HG03575 (cell line): ENCODE results near the gene PDZRN4.
A peak's percentile ranks its signal among the peaks of the same experiment; 100 is the strongest.
"Not testable (repeated sequence)": the region's sequence is repeated elsewhere in the genome, so short reads cannot be mapped to it uniquely, and the experiment has no call there.

ENCODE experiments used
- ATAC-seq: cut with Tn5 transposase; IDR thresholded peaks from one replicate; pipeline ENCODE4 v1.9.1; 2021; ENCODE audit not compliant: unreplicated experiment, insufficient number of reproducible peaks, low FRiP score; ENCODE audit errors: extremely low read depth

Gene PDZRN4

GRCh38 chr12:41188058-41188840 is at the start of gene PDZRN4:
Gene PDZRN4 (plus strand): TSS chr12:41188320.
- ATAC-seq = no peak

- ATAC-seq = no peak
These were observed 48.0 kb upstream of the PDZRN4 start for GRCh38 chr12:41140117-41140516.

GRCh38 chr12:41141104-41141503 is 47.0 kb upstream of the PDZRN4 start:
- no peak for ATAC-seq

DNA sequence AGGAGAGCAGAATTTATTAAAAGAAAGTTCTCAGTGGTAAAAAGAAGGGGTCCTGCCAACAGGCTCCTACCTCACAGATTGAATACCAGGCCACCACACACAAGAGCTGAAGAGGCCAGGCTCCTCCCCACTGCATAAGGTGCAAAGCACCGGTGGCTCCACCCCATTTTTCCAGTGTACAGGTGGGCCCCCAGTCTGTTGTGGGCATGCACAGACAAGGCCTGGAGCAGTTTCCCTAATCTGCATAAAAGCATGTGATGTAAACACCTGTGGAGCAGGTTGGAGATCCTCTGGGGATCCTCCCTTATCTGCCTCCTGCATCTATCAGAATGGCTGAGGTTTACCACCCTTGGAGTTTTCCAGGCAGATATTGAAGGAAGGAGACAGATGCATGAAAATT is 45.7 kb upstream of the PDZRN4 start:
- ATAC-seq = no peak

- ATAC-seq = no peak
These were observed 36.3 kb upstream of the PDZRN4 start for GRCh38 chr12:41151793-41152192.

- ATAC-seq = no peak
These were observed 25.7 kb upstream of the PDZRN4 start for GRCh38 chr12:41162461-41162860.

GRCh38 chr12:41167701-41168100 is 20.4 kb upstream of the PDZRN4 start:
- no peak for ATAC-seq

DNA sequence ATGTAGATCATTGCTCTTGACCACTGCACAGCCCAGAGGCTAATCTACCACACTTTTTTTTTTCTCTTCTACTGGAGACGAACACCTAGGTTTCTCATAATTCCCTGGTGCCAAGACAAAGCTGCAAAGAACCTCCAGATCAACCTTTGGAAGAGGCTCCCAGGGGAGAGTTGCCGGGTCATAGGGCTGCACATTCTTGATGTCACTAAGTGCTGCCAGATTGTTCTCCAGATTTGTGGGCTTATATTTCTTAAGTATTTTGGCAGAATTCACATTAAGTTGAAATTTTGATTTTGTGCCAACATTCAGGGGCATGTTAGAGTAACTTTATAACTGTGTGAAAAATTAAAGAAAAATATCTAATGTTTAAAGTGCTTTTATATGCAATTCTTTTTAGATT is 13.5 kb upstream of the PDZRN4 start:
- ATAC-seq = no peak

DNA sequence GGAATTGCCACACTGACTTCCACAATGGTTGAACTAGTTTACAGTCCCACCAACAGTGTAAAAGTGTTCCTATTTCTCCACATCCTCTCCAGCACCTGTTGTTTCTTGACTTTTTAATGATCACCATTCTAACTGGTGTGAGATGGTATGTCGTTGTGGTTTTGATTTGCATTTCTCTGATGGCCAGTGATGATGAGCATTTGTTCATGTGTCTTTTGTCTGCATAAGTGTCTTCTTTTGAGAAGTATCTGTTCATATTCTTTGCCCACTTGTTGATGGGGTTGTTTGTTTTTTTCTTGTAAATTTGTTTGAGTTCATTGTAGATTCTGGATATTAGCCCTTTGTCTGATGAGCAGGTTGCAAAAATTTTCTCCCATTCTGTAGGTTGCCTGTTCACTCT is 8.6 kb upstream of the PDZRN4 start:
- not testable (repeated sequence) for ATAC-seq

DNA sequence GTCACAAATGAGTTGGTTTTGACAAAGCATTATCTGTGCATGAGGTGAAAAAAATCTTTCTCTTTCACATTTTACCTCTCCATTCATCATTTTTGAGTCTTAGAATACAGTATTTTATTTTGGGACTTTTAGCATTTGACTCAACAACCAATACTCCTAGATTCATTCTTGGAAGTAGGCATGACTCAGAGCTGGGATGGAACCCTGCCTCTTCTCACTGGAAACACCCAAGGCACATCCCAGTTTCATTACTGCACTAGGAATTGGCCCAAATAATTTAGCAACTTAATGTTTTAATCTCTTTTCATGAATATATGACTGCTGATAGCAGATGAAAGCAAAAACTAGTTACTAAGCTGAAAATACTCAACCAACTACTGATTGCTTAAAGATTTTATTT is 3.3 kb upstream of the PDZRN4 start:
- ATAC-seq = no peak

DNA sequence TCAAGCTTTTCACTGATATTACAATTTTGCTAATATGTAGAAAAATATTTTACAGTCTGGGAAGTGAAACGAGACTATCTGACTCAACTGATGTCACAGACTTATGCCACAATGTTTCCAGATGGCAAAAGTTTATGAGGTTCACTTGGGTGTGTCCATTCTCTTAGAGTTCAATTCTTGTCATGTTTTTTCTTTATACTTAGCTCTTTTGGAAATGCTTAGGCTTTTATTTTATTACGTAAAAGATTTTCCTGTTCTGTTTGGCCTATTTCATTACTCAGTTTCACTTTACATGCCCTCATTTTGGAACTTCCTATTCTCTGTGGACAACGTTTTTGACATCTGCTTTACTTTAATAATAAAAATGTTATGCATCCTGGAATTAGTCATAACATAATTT is 2.1 kb upstream of the PDZRN4 start:
- no peak for ATAC-seq

DNA sequence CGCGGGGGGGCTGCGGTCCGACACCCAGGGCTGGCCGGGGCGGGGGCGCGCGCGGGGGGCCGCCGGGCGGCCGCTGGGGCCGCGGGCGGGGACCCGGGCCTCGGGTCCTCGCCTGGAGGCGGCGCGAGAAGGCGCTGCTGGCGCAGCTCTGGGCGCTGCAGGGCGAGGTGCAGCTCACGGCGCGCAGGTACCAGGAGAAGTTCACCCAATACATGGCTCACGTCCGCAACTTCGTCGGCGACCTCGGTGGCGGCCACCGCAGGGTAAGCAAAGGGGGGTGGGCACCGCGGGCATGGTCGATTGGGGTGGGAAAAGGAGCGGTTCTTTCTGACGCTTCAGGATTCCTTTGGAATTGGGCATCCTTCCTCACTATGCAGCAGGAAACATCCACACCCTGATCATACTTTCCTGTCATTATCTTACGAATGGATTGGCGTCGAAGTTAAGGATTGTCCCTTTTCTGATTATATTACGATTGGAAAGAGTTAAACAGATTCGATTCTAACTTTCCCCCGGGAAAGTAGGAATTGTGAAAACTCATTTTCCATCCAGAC is 798 bp downstream of the PDZRN4 start:
- ATAC-seq = no peak

DNA sequence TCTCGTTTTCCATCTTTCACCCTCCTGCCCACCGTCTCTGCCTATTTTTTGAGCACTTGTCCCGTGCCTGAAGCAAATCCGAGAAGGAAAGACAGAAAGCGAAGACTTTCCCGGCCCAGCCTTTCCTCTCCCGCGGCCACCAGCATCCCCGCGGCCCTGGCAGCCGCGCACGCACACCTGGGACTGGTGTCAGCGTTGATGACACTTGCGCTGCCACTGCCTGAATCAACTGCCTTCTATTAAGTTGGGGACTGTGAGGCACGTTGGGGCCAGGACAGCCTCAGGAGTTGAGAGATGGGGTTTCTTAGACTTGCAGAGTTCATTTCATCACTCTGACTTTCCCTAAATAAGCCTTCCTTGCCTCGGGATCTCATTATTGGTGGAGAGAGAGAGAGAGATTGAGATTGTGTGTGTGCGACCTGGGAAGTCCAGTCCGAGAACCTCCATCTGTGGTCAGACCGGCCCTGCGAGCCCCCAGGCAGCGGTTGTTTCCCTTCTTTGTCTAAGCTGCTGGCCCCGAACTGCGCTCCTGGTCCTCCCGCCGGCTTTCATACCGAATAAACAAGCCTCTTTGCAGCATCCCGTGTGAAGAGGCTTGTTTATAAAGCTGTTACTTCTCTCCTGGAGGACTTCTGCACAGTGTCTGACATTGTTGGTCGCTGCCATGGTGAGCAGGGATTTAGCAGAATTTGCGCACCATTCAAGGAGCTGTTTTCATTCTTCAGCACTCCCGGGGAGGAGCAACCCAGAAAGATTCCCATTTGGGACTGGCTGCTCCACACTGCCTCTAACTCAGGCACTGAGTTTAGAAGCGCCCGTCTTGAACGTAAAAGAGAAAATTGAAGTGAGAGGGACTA is 1.5 kb downstream of the PDZRN4 start:
- ATAC-seq = no peak

DNA sequence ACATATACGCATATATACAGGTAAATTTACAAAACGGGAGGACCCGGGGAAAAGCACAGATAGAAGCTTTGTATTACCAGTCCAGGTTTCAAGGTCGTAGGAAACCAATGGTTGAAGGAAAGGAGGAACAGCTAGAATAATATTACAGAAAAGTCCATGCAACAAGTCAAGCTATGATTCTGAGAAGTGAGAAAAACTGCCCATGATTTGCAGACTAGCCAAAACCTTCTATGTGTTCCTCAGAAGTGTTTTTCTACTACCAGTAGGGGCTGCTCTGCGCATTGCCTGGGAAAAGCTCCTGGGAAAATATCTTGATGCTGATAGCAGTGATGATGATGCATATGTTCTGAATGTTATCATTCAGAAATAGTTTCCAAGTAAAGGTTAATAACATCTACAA is 2.2 kb downstream of the PDZRN4 start:
- no peak for ATAC-seq

DNA sequence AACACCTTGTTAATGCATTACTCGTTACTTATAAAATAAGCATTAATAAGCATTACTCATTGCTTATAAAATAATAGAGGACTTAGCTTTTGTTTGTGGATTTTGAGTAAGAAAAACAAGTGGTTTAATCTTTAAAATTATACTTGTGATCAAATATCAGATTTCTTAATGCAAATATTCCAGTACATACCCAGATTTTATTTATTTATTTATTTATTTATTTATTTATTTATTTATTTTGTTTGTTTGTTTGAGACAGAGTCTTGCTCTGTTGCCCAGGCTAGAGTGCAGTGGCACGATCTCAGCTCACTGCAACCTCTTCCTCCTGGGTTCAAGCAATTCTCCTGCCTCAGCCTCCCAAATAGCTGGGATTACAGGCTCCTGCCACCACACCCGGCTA is 3.4 kb downstream of the PDZRN4 start:
- not testable (repeated sequence) for ATAC-seq

DNA sequence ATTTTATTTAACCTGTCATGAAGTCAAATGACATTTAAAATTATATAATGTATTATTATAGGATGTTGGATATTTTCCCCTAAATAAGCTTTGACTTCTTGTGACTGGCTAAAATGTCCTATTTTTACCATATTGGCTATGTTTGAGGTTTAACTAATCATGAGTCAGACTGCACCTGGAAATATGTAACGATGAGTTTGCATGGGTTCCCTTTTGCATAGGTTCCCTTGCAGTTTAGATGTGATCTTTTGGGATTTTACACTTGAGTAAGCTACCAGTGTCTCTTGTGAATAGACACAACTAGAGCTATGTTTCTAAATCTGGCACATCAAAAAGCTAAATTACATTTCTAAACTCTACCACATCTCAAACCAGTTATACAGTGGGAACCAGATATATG is 5.2 kb downstream of the PDZRN4 start:
- ATAC-seq = no peak

- ATAC-seq = no peak
These were observed 13.9 kb downstream of the PDZRN4 start for GRCh38 chr12:41202051-41202450.

DNA sequence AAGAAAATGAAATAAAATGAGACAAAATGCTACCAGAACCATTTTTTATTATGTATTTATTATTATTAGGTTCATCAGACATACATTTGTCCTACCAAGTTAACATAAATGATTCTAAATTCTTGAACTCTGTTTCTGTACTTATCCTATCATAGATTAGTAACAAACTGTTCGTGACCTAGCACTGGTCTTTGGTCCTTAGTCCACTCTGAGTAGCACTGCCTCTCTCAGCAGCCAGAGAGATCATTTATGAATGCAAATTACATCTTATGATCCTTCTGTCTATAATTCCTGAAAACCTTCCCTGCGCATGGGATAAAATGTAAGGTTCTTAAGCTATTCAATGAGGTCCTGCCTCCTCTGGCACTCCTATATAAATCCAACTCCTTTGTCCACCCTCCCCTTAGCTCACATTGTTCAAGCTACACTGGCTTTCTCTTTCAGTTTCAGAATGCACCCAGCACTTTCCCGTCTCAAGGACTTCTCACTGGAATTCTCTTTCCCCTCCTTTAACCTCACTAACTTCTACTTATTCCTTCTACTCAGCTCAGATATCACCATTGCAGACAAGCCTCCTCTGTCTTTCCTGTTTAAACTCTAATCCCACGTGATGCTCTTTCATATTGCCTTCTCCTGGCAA is 17.1 kb downstream of the PDZRN4 start:
- peak; percentile 68 for ATAC-seq

DNA sequence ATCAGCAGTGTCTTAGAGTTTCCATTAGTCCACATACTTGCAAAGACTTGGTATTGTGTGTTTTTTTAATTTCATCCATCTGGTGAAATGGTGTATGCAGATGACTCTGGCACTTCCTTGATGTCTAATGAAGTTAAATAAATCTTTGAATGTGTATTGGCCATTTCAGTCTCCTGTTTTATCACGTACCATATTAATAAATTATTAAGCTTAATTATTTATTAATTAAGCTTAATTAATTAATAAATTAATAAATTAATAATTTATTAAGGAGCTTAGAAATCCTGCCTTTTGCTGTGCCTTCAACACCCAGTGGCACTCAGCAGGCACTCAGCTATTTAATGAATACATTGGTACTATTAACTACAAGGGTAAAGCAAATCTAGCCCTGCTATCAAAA is 18.2 kb downstream of the PDZRN4 start:
- no peak for ATAC-seq

DNA sequence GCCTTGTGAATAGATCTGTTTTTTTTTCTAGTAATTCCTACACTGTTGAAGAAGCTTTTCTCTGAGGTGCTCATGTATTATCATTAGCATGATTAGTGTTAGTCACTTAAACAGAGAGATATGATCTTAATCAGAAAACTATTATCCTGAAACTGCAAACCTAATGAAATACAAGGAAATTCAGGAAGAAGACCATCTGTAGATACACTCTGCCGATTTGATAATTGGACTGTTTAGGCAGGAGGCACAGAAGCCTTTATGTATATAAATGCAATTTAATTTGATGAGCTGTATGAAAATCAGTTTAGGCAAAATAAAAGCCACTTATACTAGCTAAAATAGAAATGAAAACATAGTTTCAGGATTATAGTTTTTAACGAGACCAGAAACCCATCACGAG is 23.3 kb downstream of the PDZRN4 start:
- ATAC-seq = no peak
